ENCODE results near the gene IFITM10.

DNA sequence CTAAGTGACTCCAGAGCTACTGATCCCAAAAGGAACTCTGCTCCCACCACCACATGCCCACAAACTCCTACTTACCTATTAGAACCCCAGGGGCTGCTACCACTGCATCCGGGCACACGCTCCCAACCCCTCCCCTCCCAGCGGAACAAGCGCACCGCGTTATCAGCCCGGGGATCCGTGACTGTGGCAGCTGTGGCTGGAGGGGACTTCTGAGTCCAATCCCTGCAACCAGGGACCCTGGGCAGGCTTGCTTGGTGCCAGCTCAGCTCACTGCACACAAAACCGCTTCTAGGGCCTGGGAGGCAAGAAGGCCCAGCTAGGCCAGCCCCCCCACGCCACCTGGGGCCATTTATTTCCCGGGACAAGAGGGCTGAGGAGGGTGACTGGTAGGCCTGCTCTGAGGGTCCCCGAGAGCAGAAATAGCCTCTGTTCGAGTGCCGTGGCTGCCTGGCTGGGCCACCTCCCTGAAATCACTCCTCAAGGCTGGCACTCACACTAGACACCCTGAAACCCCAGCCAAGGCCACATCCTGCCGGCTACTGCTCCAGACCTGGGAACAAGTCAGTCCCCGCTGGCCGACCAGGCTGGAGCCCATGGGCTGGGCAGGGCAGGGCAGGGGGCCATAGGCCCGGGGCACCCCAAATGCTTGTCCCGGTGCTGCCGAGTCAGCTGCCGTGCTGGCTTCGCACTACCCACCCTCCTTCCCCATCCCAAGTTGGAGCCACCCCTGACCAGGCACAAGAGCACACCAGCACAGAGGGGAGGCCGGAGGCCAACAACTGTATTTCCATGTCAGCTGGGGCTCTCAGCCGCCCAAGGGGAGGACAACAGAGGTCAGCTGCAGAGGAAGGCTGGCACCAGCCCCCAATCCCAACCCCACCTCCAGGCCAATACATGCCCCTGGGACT lies 1.9 kb upstream of the IFITM10 start:
- TF ChIP-seq POLR2A (IDR thresholded peaks at IDR 0.05; ENCODE audit: low read length) (no peak), GATA1 (IDR thresholded peaks at IDR 0.05; ENCODE audit: low read depth, low read length) (no peak)
